Sigmoid colon (tissue), 4 donors: ENCODE data around the gene DNER.

ENCODE experiments used
- CTCF ChIP-seq, 4 experiments: fragments of 450-650 bp in 3 of 4; fragments of 200-600 bp in 1 of 4; IDR thresholded peaks; one replicate each; pipeline ENCODE4 v1.5.1; 2016 to 2019; ENCODE audit warnings: antibody characterized with exemption in 4 of 4, mild to moderate bottlenecking in 3 of 4, moderate library complexity in 2 of 4
- EP300 ChIP-seq, 4 donors: sonication (generic); formaldehyde crosslinking; IDR thresholded peaks; one replicate each; pipeline ENCODE4 v1.6.1; 2017; ENCODE audit warnings: antibody characterized with exemption in 4 of 4
- POLR2A ChIP-seq, 2 donors: fragments of 450-650 bp; IDR thresholded peaks; one replicate each; pipeline ENCODE4 v1.6.1; 2016; ENCODE audit warnings: antibody characterized with exemption in 2 of 2, mild to moderate bottlenecking in 2 of 2, moderate library complexity in 2 of 2
- POLR2AphosphoS5 ChIP-seq, 4 donors: sonication (generic); formaldehyde crosslinking; IDR thresholded peaks; one replicate each; pipeline ENCODE4 v1.6.1; 2017; ENCODE audit warnings: antibody characterized with exemption in 4 of 4

- TF ChIP-seq CTCF (IDR thresholded peaks at IDR 0.05) (no peak), POLR2A (IDR thresholded peaks at IDR 0.05) (no peak), EP300 (IDR thresholded peaks at IDR 0.05) (no peak), POLR2AphosphoS5 (IDR thresholded peaks at IDR 0.05) (no peak)
Measured at GRCh38 chr2:229634601-229635370, 79.6 kb downstream of the DNER start.
